ENCODE data around the gene HDDC2. TPM values are rescaled to one million over a fixed set of nuclear protein-coding genes. Genes with fewer than 3 reads are reported as not detected.

HDDC2 gene
- total and polyA plus RNA-seq, 4 donors, result 53.0 to 135 (median 117) TPM

DNA sequence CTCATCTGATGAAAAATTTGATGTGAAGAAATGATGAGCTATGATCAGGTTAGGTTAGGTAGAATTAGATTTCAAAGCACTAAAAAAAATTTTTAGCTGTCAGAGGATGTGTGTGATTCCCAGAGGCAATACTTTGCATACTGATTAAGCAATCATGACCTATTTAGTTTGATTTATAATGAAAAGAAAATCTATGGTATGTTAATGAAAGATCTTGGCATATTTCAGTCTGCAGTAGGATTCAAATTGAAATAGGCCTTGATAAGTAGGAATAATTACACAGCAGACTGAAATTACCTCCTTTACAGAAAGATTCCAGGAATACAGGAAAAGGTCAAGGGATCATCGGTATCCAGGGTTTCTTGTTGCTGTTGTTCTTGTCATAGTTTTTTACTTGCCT lies 69.3 kb downstream of the HDDC2 start:
- Histone ChIP-seq H3K36me3 (ENCODE audit: control insufficient read depth, insufficient read depth, low read length) (no peaks in the 10 kb centered on the region), H3K9me3 (ENCODE audit: control insufficient read depth, insufficient read depth, low read length) (no peaks in the 10 kb centered on the region), H3K4me1 (ENCODE audit: control insufficient read depth, insufficient read depth, low read length) (no peaks in the 10 kb centered on the region), H3K4me3 (ENCODE audit: low read depth, low read length) (no peak overlapping the region), H3K27me3 (ENCODE audit: control insufficient read depth, insufficient read depth, low read length) (no peaks in the 10 kb centered on the region), H3K27ac (ENCODE audit: low read depth, low read length) (no peak overlapping the region)
- DNase-seq (ENCODE audit: low read depth in 4 of 6, low spot score in 6 of 6), result no peak
- WGBS (ENCODE audit: insufficient coverage), result no CpG with 5 or more reads among the region's 1 CpG

DNA sequence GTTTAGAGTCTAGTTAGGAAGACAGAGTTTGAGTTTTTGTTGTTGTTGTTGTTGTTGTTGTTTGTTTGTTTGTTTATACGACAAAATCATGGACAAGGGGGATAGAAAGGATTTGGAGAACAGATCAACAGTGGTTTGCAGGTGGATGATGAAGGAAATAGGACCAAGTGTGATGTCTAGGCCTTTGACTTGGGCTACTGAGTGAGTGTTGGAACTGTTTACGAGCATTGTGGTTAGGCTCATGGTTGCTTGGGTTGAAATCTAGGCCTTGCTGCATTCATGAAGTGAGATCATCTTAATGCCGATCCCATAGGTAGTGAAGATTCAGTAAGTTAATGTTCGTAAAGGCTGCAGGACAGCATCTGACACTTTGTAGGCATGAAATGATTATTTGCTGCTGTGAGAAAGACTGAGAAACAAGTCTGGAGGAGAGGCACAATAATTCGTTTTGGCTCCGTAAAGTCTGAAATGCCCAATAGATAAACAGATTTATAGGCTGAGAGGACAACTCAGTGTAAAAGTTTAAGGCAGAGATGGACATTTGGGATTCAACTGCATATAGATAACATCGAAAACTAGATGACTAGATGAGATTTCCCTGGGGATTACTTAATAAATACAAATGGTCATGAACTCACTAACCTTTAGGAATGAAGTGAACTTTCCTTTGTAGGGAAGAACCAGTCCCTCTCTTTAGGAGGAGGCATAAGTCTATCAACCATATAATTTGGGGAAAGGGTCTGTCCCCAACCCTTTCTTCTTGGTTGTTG lies 70.0 kb downstream of the HDDC2 start:
- no peaks in the 10 kb centered on the region for H3K27me3 ChIP-seq (ENCODE audit: control insufficient read depth, insufficient read depth, low read length)
- 97% methylated on average over 6 of the region's 7 CpGs for WGBS (ENCODE audit: insufficient coverage)
- no peak overlapping the region for H3K27ac ChIP-seq (ENCODE audit: low read depth, low read length)
- no peaks in the 10 kb centered on the region for H3K9me3 ChIP-seq (ENCODE audit: control insufficient read depth, insufficient read depth, low read length)
- no peaks in the 10 kb centered on the region for H3K36me3 ChIP-seq (ENCODE audit: control insufficient read depth, insufficient read depth, low read length)
- DNase-seq (ENCODE audit: low read depth in 4 of 6, low spot score in 6 of 6), result no peak
- H3K4me3 ChIP-seq (ENCODE audit: low read depth, low read length), result no peak overlapping the region
- no peaks in the 10 kb centered on the region for H3K4me1 ChIP-seq (ENCODE audit: control insufficient read depth, insufficient read depth, low read length)

DNA sequence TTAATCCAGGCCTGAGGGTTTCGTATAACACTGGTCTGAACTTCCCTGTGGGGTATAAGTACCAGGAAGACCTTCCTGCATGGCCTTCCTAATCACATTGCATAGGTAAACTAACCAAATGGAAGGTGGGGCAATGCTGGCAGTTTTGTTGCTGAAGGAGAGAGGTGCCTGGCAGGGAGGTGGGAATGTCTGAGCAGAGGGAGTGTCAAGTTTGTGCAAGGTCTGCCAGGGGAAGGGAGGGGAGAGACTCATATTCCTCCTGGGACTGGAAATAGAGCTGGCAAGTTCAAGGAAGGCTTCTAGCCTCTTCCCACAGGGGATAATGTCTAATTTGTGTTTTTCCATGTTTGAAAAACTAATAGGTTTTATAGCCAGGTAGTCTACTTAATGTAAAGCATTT lies 70.6 kb downstream of the HDDC2 start:
- WGBS (ENCODE audit: insufficient coverage), result 100% methylated on average over 1 of the region's 1 CpG
- Histone ChIP-seq H3K4me3 (ENCODE audit: low read depth, low read length) (no peak overlapping the region), H3K9me3 (ENCODE audit: control insufficient read depth, insufficient read depth, low read length) (no peaks in the 10 kb centered on the region), H3K27me3 (ENCODE audit: control insufficient read depth, insufficient read depth, low read length) (no peaks in the 10 kb centered on the region), H3K36me3 (ENCODE audit: control insufficient read depth, insufficient read depth, low read length) (no peaks in the 10 kb centered on the region), H3K27ac (ENCODE audit: low read depth, low read length) (no peak overlapping the region), H3K4me1 (ENCODE audit: control insufficient read depth, insufficient read depth, low read length) (no peaks in the 10 kb centered on the region)
- no peak for DNase-seq (ENCODE audit: low read depth in 4 of 6, low spot score in 6 of 6)

DNA sequence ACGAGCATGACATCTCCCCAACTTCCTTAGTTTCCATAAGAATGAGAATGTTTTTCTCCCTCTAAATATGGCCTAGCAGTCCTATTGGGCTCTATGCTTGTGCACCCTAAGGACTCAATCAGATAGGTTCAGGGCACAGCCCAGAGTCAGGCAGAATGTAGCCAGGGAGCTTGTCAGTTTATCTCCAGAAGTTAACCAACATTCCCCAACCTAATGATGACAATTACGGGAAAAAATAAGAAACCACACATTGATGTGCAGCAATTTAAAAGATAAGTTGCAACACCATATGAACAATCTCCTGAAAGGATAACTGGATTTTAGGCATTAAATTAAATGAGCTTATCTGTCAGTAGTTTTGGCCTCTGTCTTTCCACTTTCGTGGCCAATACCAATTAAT lies 71.1 kb downstream of the HDDC2 start:
- no peak for DNase-seq (ENCODE audit: low read depth in 4 of 6, low spot score in 6 of 6)
- Histone ChIP-seq H3K27me3 (ENCODE audit: control insufficient read depth, insufficient read depth, low read length) (no peaks in the 10 kb centered on the region), H3K4me1 (ENCODE audit: control insufficient read depth, insufficient read depth, low read length) (no peaks in the 10 kb centered on the region), H3K27ac (ENCODE audit: low read depth, low read length) (no peak overlapping the region), H3K4me3 (ENCODE audit: low read depth, low read length) (no peak overlapping the region), H3K9me3 (ENCODE audit: control insufficient read depth, insufficient read depth, low read length) (no peaks in the 10 kb centered on the region), H3K36me3 (ENCODE audit: control insufficient read depth, insufficient read depth, low read length) (no peaks in the 10 kb centered on the region)
- WGBS (ENCODE audit: insufficient coverage), result 100% methylated on average over 1 of the region's 3 CpGs

DNA sequence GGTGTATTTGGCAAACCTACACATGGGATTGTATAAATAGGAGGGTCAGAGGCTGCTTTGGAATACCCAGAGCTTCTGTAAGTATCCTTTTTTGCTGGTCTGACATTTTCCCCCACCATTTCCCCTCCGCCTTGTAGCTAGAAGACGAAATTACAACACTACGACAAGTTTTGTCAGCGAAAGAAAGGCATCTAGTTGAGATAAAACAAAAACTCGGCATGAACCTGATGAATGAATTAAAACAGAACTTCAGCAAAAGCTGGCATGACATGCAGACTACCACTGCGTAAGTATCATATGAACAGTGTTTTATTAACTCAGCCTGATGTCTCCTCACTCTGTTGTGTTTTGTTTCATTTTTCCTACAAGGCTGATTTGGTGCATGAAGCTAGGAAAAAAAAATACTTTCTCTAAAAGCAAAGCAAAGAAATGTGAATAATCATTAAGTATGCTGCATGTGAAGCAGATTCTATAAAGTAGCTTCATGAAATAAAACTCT lies 72.7 kb downstream of the HDDC2 start:
- Histone ChIP-seq H3K9me3 (ENCODE audit: control insufficient read depth, insufficient read depth, low read length) (no peaks in the 10 kb centered on the region), H3K4me3 (ENCODE audit: low read depth, low read length) (no peak overlapping the region), H3K4me1 (ENCODE audit: control insufficient read depth, insufficient read depth, low read length) (no peaks in the 10 kb centered on the region), H3K27ac (ENCODE audit: low read depth, low read length) (peak overlapping the region; percentile 17), H3K36me3 (ENCODE audit: control insufficient read depth, insufficient read depth, low read length) (no peaks in the 10 kb centered on the region), H3K27me3 (ENCODE audit: control insufficient read depth, insufficient read depth, low read length) (no peaks in the 10 kb centered on the region)
- WGBS (ENCODE audit: insufficient coverage), result 42% methylated on average over 3 of the region's 6 CpGs
- DNase-seq (ENCODE audit: low read depth in 4 of 6, low spot score in 6 of 6), result peak in 2 of 6 donors; percentile 23 to 37

DNA sequence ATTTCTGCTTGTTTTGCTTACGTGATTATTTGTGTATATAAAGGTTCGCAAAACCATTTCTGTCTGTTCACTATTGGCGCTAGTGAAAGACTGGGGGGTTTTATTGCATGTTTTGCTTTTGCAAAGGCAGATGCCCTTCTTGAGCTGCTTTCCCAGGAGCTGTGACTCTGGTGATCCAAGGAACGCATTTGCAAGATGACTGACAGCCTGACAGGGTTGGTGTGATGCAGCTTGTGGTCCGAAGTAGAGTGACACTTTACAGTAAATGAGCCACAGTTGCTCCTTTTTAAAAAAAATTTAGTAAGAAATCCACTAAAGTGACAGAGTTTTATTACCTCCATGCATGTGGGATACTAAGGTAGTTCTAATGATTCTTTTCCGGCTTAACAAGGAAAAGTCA lies 74.5 kb downstream of the HDDC2 start:
- no peaks in the 10 kb centered on the region for H3K36me3 ChIP-seq (ENCODE audit: control insufficient read depth, insufficient read depth, low read length)
- no peak overlapping the region for H3K27ac ChIP-seq (ENCODE audit: low read depth, low read length)
- no peaks in the 10 kb centered on the region for H3K9me3 ChIP-seq (ENCODE audit: control insufficient read depth, insufficient read depth, low read length)
- H3K27me3 ChIP-seq (ENCODE audit: control insufficient read depth, insufficient read depth, low read length), result no peaks in the 10 kb centered on the region
- 83% methylated on average over 3 of the region's 6 CpGs for WGBS (ENCODE audit: insufficient coverage)
- no peak overlapping the region for H3K4me3 ChIP-seq (ENCODE audit: low read depth, low read length)
- H3K4me1 ChIP-seq (ENCODE audit: control insufficient read depth, insufficient read depth, low read length), result no peaks in the 10 kb centered on the region
- DNase-seq (ENCODE audit: low read depth in 4 of 6, low spot score in 6 of 6), result no peak

Other genes with a start within 250 kb of the HDDC2 start
- 10 to 100 TPM; 23.8 to 55.1 TPM for gene TPD52L1, start 148.2 kb downstream of the HDDC2 start, total RNA-seq
- 10 to 100 TPM; 16.5 to 21.0 TPM for gene TPD52L1, start 148.2 kb downstream of the HDDC2 start, polyA plus RNA-seq (ENCODE audit: insufficient read length in 2 of 2)